ENCODE data around the gene AFAP1.

- TF ChIP-seq, protein P1, sequence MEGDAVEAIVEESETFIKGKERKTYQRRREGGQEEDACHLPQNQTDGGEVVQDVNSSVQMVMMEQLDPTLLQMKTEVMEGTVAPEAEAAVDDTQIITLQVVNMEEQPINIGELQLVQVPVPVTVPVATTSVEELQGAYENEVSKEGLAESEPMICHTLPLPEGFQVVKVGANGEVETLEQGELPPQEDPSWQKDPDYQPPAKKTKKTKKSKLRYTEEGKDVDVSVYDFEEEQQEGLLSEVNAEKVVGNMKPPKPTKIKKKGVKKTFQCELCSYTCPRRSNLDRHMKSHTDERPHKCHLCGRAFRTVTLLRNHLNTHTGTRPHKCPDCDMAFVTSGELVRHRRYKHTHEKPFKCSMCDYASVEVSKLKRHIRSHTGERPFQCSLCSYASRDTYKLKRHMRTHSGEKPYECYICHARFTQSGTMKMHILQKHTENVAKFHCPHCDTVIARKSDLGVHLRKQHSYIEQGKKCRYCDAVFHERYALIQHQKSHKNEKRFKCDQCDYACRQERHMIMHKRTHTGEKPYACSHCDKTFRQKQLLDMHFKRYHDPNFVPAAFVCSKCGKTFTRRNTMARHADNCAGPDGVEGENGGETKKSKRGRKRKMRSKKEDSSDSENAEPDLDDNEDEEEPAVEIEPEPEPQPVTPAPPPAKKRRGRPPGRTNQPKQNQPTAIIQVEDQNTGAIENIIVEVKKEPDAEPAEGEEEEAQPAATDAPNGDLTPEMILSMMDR (IDR thresholded peaks at IDR 0.05), result no peak
- no peak for TF ChIP-seq POLR2A (IDR thresholded peaks at IDR 0.05)
Measured at GRCh38 chr4:7938609-7939376, 868 bp downstream of the AFAP1 start.

All from lower leg skin (tissue), 3 donors.